GM04503 (cell line): ENCODE data around the gene DYNLT1.

Experiments
- DNase-seq: peaks from one replicate; pipeline ENCODE4 v3.0.0-alpha.2; 2012; ENCODE audit warnings: low read depth

Gene DYNLT1

GRCh38 chr6:158596861-158597260, 47.7 kb downstream of the DYNLT1 start:
- DNase-seq: no peak

DNA sequence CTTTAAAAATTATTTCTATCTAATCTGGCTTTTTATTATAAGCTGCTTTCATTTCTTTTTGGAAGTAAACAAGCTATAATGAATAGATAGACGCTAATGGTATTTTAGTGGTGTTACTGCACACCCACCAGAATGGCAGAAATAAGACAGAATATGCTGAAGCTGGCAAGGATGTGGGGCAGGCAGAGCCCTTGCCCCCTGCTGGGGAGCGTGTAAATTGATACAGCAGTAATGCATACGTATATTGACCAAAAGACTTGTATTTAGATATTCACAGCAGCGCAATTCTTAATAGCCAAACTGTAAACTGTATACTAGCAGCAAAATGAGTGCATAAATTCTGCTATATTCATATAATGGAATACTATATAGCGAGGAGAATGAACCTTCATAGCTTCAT, 49.3 kb downstream of the DYNLT1 start:
- DNase-seq: no peak

GRCh38 chr6:158593670-158594069, 50.9 kb downstream of the DYNLT1 start:
- DNase-seq: no peak

DNA sequence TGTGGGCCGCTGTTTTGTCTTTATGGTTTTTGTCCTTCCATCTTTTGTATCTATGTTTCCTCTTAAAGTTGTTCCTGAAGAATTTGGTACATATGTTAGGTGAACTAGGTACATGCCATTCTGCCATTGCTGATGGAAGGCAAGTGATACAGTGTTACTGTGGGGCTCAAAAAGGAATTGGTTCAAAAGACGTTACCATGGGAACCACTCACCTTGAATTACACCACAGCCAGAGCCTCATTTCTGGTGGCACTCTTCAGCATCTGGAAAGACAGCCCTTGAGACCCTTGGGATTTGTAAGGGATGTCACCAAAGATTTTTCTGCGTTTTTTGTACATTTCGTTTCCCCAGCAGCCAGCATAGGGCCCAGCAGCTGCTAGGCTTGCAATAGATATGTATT, 52.7 kb downstream of the DYNLT1 start:
- no peak for DNase-seq

GRCh38 chr6:158591134-158591809, 53.3 kb downstream of the DYNLT1 start:
- DNase-seq: no peak

DNA sequence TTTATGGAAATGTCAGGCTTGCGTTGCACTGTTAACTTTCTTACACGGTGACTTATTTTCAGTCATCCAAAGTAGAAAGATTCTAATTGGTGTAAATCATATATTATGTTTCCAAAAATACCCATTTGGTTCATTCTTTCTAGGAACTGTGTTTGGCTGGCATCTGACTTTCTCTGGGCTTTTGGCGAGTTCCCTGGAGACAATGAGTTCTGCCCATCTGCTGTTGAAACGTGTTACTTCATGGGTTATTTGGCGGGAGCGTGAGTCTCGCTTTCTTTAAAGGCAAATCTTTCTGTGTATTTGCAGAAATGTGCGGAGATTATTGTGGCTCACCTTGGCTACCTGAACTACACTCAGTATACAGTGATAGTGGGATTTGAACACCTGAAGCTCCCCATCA, 55.2 kb downstream of the DYNLT1 start:
- DNase-seq: no peak

DNA sequence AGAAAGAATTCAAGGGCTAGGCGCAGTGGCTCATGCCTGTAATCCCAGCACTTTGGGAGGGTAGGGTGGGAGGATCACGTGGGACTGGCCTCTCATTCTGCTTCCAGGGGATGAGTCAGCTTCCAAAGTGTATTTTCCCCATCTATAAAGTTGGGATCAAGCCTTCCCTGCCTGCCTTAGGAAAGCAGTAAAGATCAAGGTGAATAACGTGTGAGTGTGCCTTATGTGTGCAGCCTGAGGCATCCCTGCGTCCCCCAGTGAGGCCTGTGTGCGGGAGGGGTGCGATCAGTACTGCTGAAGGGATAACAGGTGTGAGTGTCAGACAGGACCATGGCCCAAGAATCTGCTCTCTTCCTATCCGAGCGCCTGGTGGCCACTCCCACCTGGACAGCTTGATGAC, 57.9 kb downstream of the DYNLT1 start:
- DNase-seq: no peak
